HG03354 (cell line): Measurements from ENCODE around the gene HDAC4.

Experiments used
- ATAC-seq: cut with Tn5 transposase; IDR thresholded peaks from one replicate; pipeline ENCODE4 v1.9.1; 2021; ENCODE audit warnings: mild to moderate bottlenecking; ENCODE audit not compliant: unreplicated experiment, poor library complexity, severe bottlenecking

The HDAC4 gene

DNA sequence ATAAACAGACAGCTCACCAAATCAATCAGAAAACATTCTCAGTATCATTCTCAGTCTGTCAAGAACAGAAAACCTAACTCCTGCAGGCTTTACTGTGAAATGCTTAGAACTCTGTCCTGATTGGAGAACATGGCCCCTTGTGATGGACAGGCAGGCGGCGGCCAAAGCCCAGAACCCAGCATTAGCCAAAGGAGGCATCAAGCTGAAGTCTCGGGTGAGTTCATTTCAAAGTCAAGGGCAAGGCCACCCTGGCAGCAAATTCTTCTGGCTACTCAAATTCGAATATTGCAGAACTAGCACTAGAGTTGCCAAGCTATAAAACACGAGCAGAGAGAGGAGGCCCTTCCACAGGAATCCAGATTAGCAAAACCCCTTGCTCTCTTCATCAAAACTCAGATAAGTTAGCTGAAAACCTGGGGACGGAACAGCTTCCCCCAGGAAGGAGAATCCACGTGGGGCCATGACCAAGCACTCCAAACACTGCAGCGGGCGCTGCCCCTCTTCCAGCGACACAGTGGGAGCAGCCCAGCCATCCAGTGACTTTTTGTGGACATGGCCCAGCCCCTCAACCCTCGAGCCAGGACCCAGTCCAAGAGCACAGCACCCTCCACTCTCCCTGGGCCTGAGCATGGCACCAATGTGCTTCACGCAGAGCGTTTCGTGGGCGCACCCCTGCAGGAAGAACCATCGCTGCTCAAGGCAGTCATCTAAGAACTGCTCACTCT is 98.6 kb downstream of the HDAC4 start:
- no peak for ATAC-seq

DNA sequence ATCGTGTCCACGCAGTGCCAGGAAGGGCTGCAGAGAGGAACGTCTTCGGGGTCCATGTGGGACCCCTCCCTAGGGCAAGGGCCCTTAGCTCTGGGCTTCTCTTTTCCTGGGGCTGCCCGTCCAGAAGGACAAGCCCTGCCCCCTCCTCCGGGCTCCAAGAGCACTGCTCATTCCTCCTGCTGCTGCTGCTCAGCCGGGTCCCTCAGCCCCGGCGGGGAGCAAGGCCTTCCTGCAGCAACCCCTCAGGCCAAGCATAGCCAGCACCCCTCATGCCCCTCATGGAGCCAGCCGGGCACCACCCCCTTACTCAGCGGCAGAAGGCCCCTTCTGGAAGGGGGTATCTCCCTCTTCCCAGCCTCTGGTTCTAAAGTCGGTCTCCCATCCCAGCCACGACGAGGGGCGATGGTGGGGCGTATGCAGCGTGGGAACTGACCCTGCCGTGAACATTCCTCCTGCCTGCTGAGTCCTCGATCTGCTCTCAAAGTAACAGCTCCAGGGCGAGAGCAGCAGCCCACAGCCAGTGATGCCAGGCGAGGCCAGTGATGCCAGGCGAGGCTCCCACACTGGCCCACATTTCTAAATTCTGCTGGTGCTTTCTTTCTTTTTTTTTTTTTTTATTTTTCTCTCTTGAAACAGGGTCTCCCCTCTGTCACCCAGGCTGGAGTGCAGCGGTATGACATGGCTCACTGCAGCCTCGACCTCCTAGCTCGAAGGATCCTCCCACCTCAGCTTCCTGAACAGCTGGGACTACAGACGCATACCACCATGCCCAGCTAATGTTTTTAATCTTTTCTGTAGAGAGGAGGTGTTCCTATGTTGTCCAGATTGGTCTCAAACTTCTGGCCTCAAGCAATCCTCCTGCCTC is 99.7 kb downstream of the HDAC4 start:
- no peak for ATAC-seq

- no peak for ATAC-seq
Observed at GRCh38 chr2:239300242-239300641, 100.6 kb downstream of the HDAC4 start.

DNA sequence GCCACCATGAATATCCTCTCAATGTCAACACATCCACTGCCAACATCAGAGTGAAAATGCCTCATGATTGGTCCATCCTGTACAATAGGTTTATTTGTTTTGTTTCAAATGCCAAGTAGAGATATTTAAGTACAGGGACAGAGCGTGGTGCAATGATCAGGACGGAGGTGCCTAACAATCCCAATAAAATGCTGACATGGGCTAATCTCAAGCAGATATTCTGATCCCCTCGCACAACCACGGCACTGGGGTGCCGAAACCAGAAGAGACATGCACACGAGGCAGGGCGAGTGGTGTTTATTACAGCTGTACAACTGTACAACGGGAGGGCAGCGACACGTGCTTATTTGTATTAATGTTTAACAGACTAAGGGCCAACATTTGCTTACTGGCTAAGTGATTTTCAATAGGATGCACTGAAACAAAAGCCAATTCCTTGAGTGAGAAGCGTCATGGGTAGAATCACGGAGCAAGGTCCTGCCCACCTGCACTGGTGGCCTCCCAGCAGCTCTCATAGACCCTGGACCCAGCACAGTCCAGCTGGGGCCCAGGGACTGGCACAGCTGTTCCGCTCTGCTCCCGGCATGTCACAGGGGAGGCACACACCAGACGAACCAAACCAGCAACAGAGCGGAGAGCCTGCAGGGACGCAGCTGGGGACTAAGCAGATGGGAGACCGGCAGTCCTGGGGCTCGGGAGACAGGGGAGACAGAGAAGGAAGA is 101.4 kb downstream of the HDAC4 start:
- ATAC-seq = no peak

- peak; percentile 63 for ATAC-seq
Observed at GRCh38 chr2:239298116-239298804, 102.6 kb downstream of the HDAC4 start.

DNA sequence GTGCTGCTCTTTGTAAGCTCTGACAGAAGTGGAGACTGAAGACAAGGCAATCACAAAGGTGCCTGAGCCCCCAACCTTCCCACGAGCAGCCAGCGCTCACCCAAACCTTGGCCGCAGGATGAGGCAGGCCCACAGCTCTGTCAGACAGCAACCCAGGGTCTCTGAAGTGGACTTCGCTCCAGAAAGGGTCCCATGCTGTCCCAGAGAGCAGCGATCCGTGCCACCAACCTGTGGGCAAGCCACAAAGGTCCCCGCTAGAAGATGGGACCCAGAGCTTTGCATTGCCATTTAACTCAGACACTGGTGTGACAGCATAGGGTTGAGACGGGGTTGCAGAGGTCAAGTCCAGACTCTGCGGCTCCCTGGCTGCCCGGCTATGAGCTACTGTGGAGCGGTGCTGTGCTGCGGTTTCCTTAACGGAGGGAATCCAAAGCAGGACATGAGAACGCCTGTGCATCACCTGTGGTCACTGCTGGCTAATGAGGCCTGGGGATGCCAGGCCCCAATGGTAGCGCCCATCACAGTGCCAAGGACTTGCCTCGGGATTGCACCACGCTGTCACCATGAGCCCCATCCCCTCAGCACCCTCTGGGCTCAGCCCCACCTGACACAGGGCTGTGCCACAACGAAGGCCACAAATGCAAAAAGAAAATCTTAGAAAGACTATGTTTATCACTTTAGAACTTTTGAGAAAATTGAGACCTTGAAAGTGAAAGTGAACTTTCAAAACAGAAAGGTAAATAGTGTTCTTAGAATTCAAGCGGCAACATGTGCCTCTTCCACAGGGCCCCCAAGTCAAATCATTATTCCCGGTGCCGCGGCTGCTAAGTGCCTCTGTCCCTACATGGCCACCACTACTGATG is 103.4 kb downstream of the HDAC4 start:
- ATAC-seq = no peak

- no peak for ATAC-seq
Observed at GRCh38 chr2:239296020-239296932, 104.5 kb downstream of the HDAC4 start.

DNA sequence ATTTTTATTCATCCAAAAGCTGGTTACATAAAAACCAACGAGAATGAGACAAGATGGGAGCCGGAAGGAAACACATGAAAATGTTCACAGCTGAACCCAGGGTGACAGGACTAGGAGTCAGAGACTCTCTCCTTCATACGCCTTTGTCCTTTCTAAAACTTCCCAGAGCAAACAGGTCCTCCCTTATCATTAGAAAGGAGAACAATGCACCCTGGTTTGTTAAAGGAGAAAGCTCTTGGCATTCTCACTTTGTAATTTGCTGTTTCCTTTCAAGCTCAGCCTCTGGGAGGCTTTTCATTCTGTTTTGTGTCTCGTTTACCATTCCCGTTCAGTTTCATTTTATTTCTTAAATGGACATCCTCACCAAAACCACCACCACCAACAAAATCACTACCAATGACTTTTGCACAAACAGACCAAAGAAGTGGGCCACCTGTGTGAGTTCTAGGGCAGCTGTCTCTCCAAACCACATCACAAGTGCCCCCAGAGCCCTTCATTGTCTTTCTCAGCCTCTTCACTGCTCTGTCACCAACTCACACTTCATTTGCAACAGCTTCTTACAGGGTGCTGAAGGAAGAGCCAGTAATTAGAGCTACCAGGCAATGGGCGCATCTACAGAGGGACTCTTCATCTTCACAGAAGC is 105.3 kb downstream of the HDAC4 start:
- no peak for ATAC-seq

DNA sequence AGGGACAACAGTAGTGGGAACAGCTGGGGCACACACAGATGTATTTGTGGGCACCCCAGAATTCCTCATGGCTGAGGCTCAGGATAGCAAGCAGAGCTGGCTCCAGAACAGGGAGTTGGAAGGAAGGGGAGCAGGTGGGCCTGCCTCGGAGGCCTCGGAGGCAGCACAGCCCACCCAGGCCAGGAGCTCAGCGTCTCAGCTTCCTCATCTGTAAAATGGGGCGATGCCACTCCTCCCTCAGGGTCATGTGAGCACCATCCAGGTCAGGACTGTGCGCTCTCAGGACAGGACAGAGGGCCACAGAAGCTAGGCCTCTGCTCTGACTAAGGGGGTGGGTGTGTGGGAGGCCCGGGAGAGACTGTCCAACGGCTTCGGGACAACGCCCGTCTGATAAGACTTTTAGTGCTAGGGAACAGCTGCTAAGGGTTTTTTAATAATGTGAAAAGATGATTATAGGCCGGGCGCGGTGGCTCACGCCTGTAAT is 106.2 kb downstream of the HDAC4 start:
- no peak for ATAC-seq

DNA sequence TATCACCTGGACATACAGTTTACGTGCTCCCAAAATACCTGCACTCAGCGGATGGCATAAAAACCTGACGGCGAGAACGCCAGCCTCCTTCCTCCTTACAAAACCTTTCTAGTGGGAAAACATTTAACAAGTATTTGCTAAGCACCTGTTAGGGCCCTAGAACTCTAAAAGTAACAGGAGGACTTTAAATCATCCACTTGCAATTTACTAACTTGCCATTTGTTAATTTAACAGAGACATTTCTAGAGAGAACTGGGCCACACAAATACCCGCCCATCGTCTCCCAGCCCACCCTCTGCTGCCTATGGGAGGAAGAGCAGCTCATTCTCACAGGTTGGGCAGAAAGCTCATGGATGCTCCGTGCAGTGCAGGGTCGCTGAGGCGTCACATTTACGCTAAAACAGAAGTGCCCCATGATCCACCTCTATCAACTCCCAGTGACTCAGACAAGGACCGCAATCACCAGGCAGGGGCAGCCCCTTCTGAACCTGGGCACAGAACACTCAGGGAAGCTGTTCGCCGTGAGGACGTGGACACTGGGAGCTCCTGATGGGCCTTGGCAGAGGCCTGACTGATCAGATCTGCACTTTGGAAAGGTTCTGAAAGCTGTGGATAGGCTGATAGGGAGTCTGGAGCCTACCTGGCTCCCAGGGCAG is 106.9 kb downstream of the HDAC4 start:
- no peak for ATAC-seq

DNA sequence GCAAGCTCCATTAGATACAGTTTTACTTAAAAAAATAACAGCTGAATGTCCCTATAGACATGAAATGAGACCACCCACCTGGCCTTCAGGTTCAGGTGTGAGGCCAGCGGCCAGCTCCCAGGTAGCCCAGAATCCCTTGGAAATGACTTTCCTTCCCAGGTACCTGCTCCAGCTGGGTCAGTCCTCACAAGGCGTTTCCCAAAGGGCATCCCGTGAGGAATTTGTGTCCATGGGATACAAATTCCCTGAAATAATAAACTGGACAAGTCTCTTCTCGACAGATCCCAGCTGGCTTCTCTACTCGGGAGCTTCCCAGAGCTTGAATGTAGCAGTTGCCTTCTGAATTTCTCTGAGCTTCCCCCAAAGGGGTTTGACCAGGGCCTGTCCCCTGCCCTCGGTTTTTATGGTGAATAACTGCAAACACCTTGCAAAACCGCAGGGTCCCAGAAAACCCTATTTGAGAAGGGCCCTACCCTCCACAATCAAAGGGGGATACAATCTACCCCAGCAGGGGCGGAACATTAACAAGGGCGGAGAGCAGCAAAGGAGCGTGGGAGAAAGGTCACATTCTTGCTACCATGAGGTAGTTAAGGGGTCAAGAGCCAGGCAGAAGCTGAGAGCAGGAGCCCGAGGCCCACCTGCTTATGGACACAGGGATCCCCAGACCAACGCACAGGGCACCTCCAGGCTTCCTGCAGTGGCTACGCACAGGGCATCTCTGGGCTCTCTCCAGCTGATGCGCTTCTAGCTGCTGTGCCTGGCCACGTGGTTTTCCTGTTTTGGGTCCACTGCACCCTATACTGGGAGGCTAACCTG is 107.7 kb downstream of the HDAC4 start:
- ATAC-seq = no peak

DNA sequence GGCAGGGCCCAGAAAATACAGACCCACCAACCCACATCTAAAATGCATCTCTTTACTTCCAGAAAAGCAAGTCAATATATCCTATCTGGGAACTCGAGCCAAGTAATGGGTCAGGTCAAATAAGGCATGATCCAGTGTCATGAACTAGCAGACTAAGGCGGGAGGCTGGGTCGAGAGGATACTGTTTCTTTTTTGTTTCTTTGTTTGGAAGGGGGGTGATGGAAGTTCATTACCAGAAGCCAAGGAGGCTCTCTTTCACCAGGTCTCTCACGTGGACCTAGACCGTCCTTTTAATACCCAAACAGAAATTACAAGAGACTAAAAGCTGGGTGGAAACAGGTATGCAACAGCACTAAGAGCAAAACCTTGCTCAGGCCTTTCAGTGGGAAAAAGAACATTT is 108.3 kb downstream of the HDAC4 start:
- ATAC-seq = no peak

- ATAC-seq = no peak
Observed at GRCh38 chr2:239291475-239292350, 109.1 kb downstream of the HDAC4 start.

DNA sequence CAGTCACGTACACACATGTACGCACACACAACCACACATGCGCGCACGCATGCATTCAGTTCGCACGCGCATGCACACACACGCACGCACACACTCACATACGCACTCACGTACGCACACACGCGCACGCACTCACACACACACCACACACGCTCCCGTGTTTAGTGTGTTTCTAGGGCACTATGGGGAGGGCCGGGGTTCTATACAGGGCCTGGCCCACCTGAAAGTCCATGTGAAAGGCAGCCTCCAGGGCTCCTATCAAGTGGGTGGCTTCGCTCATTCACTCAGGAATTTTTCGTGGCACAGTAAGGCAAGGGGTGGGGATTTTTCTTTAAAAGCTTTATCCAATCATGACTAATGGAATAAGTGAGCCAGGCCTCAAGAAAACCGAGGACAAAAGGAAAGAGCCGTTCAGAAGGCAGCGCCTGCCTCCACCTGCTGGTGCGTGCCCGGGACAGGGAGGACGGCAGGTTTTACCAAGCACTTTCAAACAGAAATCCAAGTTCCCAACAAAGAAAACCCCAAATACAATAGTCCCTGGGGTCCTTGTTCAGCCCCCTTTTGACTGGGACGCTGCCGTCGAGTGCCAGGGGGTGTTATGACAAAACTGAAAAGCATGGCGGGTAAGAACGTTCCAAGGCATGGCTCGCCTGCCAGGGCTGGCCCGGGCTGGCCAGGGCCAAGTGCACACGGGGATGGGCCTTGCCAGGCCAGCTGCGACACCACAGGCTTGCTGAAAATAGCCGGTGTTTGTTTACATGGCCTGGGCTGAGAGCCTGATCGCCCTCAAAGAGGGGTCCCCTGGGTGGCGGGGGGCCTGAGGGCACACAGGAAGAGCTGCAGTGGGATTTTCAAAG is 110.0 kb downstream of the HDAC4 start:
- no peak for ATAC-seq
